Pulmonary artery endothelial cell (primary cell): ENCODE measurements around the gene DGKI. TPM values are rescaled to one million over a fixed set of nuclear protein-coding genes. Genes with fewer than 3 reads are reported as not detected.

ENCODE experiments used
- DNase-seq: peaks from one replicate; pipeline ENCODE4 v3.0.0-alpha.2; 2011; ENCODE audit warnings: low read depth, low spot score
- total RNA-seq: library from RNA; depleted of rRNA; stranded (reverse); fragments of >200 nt; gene quantifications from 2 replicates; pipeline ENCODE4 v1.2.3, GENCODE V29; 2014

Gene DGKI
- total RNA-seq, 1 donor from 2014 or later = 0.33 TPM

DNA sequence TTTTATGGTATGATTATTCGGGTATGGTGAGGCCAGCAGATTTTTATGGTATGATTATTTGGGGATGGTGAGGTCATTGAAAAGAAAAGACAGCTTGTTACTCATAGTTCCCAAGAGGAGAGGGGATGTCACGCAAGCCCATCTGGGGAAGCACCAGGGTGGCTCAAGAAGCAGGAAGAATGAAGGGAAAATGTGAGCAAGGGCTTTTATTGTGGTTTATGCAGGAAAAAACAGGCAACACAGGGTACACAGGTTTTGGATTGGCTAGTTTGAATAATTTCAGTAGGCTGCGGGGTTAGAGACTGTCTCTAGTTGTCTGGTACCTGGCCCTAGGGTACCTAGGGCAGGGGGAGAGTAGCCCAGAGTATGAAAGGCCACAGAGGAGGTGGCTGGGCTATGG, 26.8 kb upstream of the DGKI start:
- no peak for DNase-seq

- no peak for DNase-seq
Observed at GRCh38 chr7:137871170-137871915, 24.6 kb upstream of the DGKI start.

GRCh38 chr7:137870684-137871083, 23.9 kb upstream of the DGKI start:
- DNase-seq = no peak

DNA sequence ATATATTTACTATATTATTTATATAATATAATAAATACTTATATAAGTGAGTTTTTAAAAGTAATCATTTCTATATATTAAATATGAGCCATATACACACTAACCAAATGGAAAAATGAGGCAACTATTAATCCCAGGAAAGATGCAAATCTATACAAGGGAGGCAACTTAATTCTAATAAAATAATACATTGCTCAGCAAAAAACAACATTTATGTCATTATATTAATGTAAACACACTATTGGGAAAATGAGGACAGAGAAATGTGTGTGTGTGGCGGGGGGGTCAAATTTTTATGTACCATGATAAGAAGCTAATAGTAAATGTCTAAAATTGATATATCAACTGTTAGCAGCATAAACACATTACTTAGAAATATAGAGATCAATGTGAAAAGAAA, 23.3 kb upstream of the DGKI start:
- no peak for DNase-seq

DNA sequence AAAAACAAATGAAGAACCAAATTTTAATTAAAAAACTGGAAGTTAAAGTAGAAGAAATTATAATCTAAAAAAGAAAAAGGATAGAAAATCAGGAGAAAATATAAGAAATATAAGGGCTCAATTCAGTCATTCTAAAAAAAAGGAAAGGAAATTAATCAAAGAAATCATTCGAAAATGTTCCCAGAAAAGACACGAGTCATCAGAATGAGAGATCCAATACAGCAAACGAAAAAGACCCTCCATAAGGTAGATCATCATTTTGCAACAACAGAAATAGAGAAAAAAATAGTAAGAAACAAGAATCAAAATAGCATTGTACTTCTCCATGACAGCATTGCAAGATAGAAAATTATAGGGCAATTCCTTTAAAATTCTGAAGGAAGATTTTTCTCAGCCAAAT, 22.5 kb upstream of the DGKI start:
- DNase-seq = no peak

GRCh38 chr7:137867289-137867688, 20.5 kb upstream of the DGKI start:
- no peak for DNase-seq

GRCh38 chr7:137865764-137866163, 19.0 kb upstream of the DGKI start:
- no peak for DNase-seq

DNA sequence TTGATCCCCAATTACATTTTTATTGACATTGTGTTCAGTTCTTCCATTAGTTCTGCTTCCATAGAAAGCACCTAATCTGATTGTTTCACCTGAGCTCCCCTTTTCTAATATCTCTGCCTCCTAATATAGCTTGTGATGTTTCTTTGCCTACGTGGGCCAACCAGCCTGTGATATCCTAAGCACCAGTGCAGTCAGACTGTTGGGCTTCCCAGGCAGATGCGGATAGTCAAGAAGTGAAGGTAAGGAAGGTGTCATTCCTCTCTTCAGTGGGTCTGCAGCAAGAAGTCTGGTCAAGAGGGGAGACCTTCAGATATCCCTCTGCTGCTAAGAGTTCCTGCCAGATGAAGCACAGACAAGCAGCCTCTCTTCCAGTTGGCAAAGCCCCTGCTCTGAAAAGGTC, 16.2 kb upstream of the DGKI start:
- DNase-seq = no peak

DNA sequence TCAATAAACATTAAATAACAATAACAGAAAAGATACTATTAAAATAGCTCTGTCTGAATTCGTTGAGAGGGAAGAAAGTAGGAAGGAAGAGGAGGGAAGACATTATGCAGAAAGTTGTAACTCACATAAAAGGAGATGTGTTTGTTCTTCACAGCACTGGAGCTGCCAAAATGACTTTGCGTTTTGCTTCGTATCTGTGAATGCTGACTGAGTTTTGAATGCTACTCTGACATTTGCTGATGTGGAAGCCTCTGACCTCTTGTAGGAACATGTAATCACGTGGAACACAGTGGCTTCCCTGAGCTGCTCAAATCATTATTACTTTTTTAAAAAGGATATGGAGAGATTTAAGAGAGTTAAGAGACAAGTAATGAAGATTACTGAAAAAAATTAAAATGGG, 15.6 kb upstream of the DGKI start:
- no peak for DNase-seq

- DNase-seq = no peak
Observed at GRCh38 chr7:137860542-137860941, 13.8 kb upstream of the DGKI start.

DNA sequence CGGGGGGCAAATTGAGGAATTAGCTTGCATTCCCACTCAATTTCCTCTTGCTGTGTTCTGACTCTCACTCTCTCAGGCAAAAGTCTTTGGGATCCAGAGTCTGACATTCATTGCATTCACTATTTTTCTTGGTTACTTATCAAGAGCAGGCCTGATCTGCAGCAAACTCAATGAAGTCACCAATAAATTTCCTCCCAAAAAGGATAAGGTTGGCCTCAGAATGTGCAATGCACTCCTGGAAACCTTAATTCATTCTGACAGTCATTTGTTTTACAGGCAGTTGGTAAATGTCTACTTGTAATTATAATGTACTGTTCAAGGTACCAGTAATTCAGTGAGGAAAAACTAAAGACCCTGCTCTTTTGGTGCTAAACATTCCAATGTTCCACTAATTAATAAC, 6.3 kb upstream of the DGKI start:
- DNase-seq = no peak

DNA sequence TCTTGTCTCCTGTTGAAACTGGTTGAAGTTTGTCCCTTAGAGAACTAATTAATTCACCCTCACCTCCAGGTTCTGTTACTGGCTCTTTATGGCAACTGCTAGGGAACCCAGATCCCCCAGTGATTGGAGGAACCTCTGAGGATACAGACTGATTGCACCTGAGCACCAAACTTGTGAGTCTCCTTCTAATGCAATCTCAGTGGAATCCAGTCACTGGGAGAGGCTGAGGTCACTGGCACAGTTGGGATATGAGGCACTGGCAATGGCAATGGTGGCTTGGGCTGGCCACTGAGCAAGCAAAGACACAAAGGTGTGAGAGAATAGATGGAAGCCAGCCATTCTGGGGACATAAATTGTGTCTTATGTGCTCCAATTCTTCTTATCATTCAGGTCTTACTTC, 5.3 kb upstream of the DGKI start:
- no peak for DNase-seq

- no peak for DNase-seq
Observed at GRCh38 chr7:137850972-137851945, 4.5 kb upstream of the DGKI start.

GRCh38 chr7:137850571-137850970, 3.8 kb upstream of the DGKI start:
- no peak for DNase-seq

DNA sequence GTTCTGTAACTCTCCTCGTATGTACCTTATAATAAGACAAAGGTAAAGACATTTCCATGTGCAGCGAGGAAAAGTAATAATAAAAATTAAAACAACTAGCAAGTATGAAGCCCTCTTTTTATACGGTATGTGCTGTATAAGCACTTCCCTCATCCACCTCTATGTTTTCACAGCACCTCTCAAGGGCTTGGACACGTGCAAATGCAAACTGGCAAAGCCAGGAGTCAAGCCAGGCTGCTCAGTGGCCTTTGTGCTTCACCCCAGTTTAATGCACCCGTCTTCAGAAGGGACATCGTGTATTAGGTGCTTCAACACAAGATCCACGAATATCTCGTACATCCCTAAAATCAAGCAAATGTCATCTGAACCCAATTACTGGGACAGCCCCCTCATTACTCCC, 1.3 kb upstream of the DGKI start:
- no peak for DNase-seq

DNA sequence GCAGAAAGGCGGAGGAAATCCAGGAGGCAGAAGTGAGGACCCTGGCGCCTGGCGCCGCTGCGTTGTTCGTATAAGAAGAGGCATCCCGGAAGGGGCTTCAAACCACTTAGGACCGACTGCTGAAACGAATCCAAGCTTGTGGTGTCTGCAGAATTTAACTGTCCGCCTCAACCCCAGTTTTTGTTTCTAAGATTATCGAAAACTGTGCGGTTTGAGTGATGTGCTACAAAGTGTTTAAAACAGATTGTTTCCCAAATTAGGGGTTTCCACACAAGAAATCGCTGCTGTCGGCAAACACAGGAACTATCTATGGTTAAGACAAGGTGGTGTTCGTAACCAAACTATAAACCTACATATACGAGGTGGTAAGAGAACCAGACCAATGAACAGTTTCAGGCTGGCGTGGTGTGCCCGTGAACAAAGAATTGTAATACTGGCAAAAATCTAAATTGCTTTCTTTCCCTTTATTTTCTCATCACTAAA, 835 bp upstream of the DGKI start:
- no peak for DNase-seq

- DNase-seq = no peak
Observed at GRCh38 chr7:137846549-137846826, 286 bp downstream of the DGKI start.

GRCh38 chr7:137844677-137845425, 1.9 kb downstream of the DGKI start:
- DNase-seq = no peak

- DNase-seq = no peak
Observed at GRCh38 chr7:137839903-137840779, 6.6 kb downstream of the DGKI start.

GRCh38 chr7:137838706-137839315, 8.0 kb downstream of the DGKI start:
- DNase-seq = no peak

GRCh38 chr7:137836541-137836940, 10.2 kb downstream of the DGKI start:
- DNase-seq = no peak
